HG03135 (cell line): ENCODE data around the gene BLID.

Source experiments
- ATAC-seq: cut with Tn5 transposase; IDR thresholded peaks from one replicate; pipeline ENCODE4 v1.9.1; 2021; ENCODE audit warnings: mild to moderate bottlenecking, moderate library complexity; ENCODE audit not compliant: unreplicated experiment

The BLID gene

DNA sequence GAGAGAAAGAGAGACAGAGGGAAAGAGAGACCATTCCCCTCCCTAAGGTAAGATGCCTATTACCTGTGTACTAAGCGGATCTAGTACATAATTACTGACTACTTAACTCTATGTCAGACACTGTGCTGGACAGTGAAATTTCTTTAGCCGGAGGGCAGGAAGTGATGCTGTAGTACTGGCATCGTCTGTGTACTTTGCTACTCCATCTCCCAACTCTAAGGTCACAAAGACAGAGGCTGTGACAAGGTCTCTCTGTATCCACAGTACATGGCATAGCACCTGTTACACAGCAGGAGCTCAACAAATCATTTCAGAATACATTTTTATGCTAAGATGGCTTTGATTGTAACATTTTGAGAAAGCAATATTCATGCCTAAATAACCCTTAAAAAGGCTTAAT is 9.0 kb downstream of the BLID start:
- ATAC-seq: no peak

DNA sequence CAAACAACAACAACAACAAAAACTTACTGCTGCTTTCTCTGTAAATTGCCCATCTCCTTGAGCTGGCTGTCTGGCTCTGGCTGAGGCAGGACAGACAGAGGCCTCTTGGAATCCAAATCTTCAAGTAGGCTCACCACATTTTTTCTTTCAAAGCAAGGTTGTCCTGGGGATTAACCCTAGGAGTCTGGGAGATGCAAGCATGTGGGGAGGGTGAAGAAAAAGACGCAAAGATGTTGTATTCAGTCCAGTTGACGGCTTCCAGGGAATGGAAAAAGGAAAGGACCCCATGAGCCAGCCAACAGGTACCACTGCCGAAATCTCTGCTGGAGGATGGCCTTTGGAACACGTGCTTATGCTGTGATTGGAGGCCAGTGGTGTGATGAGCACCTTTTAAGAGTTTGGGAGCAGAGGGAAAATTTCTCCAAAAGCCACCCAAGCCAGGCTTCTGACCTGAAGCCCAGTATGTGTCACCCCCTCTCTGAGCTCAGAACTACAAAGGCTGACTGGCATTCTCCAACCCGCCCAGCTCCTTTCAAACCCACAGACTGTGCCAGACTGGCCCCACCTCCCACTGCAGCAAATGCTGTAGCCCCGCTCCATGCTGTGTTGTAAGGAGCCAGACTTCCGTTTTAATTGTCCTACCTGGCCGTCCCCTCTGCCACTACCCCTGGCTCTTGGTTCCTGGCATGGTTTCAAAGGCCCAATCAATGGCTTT is 10.8 kb downstream of the BLID start:
- ATAC-seq: no peak

DNA sequence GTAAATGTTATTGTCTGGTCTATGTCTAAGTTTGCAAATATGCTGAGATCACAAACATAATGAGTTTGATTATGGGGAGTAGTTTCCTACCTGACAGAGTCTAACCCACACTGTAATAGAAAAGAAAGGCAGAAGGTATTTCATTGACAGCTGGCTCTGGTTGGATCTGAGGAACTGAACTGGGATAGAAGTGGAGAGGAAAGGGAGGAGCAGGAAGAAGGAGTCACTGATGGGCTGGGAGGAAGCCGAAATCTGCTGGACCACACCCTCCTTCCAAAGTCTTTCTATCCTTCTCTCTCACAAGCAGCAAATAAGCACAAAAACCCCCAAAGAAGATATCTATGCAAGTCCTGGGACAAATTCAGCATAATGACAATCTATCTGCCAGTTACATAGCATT is 11.7 kb downstream of the BLID start:
- ATAC-seq: no peak

DNA sequence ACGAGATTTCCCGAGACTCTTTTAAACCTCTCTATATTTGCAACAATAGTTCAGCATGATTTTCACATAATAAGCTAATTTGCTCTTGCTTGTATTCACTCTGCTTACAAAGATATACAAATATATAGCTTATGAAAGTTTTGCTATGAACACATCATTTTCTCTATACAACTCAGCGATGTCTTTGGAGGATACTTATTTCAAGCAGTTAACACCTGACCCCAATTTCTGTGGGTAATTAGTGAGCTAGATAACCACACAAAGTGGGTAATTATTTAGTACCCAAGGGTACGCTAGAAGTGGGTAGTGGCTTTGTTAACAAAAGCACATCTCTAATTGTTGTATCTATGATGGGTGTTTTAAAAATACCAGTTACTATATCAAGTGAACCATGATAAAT is 12.3 kb downstream of the BLID start:
- no peak for ATAC-seq

DNA sequence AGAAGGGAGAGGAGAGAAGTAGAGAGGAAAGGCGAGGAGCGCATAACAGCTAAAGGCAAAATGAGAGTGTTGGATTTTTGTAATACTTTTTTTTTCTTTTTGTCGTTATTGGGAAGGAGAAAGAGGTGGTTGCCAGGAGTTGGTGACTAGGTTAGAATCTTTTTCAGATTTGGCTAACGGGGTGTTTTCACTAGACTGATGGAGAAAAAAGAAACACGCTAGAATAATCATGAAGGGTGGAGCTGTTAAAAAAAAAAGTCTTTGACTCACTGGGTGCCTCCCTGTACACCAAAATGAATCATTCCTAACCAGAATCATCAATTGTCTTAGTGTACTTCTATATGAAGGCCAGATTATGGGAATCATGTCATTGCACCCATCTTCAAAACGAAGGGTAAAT is 12.7 kb downstream of the BLID start:
- no peak for ATAC-seq

DNA sequence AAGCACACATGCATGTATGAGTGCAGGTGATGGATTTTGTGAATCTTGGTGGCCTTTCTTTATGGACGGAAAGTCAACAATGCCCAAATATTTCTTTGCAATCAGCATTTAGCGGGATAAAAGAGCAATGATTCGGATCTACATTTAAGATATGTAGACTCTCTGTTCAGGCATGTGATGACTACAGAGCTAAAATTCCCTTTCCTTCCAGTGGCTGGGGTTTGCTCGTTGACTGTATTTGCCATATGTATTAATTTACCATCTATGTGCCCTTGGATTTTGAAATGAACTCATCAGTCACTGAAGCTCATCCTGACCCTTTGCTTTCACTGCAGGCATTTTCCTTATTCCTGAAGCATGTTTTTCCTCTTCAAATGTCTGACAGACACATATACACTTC is 13.6 kb downstream of the BLID start:
- ATAC-seq: no peak

DNA sequence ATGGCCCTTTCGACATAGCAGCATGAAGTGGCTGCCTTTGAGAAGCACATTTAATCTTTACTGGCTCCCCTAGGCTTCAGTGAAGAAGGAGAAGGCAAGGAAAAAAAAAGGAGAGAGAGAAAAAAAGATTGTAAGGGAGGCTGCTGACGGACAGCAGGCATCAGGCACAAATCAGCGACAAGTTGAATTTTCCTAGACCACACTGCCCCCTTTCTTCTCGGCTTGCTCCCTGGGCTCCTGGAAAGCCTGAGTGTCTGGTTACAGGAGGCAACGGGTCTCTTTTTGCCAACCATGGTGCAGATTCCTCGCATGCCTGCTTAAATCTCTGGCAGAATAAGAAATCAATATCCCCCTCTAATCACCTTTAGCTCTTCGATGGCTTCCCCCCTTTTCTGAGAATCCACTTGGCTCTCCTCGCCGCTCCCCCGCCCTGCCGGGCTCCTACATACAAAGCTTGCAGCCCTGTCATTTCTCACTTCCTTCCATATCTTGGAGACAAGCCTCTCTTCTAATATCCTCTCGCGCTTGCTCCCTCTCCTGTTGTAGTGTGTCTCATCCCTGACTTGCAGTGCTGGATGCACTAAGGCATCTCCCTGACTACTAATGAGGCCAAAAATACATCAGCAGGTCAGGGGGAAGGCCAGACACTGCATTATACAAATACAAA is 14.3 kb downstream of the BLID start:
- no peak for ATAC-seq

DNA sequence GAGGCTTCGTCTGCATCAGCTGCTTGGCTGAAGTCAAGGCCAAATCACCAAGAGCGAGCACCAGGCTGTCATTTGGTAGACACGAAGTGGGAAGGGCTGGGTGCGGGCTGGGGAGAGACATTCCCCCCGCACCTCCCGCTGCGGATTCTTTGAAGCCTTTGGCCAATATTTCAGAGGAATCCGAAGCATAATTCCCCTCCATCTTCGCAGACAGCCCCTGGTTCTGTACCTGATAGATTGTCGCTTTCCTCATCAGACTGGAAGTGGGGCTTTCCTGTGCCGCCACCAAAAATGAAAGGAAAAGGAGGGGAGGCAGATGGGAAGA is 15.3 kb downstream of the BLID start:
- no peak for ATAC-seq

DNA sequence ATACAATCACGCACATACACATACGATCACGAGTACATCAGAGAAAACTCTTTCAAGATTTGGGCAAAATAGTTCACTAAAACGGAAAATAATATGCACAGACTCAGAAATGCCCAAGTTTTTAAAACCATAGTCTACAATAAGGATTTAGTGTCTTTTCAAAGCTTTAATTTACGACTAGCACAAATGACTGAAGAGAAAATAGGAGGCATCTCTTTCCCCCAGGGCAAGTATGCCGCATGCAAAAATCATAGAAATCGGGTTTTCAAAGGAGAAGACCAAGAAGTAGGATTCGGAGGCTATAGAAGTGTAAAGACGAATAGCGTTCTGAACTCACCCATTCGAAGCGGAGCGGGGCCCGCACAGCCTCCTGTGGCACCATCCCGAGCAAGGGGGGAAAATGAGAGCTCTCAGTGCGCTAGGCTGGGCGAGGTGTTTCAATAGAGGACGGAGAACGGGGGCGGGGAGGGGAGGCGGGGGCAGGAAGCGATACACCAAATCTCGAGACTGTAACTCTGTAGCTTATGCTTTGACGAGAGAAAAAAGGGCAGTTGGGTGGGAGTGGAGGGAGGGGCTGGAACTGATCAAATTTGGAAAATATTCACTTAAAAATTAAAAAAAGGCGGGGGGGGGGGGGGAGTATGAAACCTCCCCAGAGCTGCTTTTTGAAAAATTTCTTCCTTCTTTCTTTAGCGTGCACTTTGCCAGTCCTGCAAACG is 15.8 kb downstream of the BLID start:
- no peak for ATAC-seq

DNA sequence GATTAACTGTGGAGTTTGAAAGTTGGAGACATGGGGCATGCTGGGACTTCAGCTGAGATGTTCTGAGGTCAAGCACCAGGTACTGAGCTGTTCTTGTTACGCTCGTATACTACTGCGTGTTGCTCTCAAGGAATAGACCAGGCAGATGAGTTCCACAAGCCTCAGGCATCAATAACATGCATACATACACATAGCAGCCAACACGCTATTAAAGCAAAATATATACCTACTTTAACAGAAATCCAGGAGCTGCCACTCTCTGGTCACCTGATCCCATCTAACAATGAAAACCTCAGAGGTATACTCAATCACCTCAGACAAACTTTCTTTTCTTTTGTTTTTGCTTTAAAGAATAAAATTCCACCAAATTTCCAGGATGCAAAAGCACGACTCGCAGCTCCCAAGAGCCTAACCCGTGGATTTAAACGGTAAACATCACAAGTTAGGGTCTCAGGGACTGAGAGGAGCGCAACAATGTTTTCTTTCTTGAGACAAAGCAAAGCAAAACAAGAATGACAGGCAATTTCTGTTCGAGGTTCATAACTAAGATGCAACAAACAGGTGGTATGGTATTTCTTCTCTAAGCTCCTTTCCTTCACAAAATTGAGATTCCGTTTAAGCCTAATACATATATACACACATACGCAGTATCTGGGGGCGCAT is 16.5 kb downstream of the BLID start:
- no peak for ATAC-seq

DNA sequence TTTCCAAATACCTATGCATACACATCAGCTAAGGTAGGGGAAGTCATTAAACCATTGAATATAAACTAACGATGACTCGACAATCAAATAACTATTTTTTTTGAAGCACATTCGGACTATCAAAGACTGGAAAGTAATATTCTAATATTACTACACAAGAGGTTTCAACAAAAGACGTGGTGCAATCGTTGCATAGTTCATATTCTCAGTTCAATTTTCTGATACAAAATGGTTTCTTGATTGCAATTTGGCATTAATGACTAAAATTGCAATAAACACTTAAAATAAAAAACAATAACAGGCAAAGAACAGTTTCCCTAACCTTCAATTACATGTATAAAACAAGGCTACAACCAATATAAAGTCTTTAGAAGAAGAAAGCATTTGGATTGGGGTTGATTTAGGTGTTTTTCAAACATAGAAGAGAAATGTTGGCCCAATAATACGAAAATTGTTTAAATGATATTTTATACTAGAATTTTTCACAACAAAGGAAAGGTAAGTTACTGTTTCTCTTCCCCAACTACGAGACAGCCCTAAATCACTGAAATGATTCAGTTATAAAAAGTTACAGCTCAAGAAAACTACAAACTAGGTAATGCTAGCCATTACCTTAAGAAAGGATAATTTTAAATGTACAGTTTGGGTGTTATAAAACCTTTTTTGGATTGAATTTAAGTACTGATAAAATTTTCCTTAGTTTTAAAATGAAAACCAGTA is 17.6 kb downstream of the BLID start:
- no peak for ATAC-seq

DNA sequence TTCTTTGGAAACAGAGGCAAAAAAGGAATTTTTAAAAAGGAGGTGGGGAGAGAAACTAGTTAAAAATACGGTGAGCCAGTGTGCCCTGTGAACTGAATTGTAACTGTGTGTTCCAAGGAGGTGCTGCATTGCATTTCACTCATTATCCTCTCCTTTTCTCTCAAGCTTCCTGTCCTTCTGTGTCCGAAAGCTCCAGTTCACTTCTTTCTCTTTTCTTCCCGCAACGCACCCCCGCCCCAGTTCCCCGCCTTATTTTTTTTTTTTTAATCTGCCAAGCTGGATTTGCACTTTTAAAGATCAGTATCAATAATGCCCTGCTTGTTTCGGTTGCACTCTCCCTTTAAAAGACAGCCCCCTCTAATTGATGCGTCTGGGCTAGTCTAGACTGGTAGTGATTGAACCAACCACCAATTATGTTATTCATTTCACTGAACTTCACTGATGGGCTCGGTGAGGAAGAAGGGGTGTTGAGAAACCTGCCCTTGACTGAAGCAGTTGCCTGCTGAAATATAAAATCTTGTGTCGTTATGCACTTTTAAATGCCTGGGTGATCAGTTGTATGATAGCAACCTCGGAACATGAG is 18.5 kb downstream of the BLID start:
- no peak for ATAC-seq

DNA sequence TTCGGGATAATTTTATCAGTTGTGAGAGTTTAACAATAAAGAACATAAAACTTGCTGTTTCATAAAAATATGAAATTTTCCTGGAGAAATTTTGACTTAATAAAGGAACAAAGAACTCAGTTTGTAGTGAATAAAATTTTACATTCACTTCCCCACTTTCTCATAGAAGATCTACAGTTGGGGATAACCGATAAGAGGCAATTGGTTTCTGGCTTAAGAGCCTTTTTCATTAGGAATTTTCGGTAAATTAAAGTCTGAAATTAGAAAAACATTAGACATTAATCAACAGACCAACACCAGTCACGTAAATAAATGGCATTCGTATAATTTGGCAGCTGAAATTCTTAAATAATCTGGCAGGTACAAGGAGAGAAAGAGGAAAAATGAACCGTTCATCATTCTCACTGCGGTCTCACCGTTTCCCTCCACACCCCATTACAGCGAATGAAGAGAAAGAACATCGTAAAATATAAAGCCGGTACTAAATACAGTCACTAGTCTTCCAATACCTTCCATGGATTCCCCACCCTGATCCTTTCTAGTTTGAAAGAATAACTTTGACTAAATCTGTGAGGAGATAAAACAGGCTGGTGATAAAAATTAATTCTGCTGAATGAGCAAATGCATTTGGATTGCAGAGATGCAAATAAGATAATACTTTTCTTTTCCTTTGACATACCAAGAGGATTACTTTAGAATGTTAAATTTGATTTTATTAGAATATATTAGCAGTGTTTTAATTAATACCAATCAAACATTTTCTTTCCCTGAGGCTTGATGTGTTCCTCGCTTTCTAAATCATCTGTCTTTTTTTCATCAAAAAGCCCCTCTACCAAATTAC is 19.5 kb downstream of the BLID start:
- ATAC-seq: no peak

DNA sequence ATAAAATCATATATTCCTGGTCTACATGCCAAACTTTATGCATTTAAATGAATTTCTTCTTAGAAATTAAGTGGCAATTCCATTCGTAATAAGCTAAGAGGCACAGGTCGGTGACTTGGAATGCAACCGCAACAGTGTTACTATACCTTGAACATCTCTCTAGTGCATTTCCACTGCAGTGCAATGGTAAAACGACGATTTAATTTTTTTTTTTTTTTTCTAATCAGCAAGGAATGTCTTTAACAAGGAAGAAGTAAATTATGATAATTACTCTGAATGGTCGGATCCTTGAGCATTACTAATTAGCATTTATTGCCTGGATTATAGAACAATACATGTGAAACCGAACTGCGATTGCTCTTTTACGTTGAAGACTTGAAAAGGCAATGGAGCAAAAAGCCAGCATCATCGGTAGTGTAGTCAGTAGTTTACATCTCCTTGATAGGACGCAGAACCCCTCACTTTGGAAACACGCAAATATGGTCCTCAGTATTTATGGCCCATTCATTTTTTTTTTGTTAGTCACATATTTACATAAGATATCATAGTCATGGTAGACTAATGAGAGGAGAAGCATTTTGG is 20.2 kb downstream of the BLID start:
- ATAC-seq: no peak

DNA sequence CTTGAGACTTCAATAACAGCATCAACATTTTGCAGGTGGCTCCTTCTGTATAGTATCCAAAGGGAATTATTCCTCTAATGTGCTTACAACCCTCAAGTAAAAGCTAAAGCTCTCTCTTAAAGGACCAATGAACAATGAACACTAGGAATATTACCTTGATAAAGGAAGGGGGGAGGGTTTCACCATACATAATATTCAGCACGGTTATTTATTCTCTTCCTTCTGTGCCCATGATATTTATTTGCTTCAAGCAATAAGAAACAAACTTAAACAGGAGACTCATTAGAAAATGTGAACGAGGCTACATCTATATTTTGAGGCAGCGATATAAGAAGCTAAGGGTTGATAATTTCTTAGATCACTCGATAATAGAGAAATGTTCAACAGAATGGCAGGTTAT is 21.2 kb downstream of the BLID start:
- no peak for ATAC-seq

DNA sequence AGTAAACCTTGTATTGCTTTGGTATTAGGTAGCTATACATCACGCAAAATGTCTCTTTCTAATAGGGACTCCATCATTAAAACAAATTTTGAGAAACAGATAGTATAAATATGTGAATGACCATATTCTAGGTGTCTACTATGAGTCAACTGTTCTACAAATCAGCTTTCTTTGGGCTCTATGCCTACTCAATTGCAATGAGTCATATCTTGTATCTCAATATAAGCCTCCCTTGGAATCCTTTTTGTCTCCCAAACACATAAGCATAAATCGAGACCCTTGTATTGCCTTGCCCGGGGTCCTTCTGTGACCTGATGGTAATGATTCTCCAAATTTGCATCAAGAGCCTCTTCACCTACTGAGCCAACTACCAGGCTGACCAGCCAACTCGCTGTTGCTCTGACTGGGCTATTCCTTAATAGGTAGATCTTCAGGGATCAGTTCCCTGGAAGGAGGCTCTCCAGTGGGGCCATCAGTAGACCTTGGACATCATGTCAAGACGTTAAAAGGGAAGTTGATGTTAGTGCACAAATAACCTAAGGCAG is 22.2 kb downstream of the BLID start:
- no peak for ATAC-seq

DNA sequence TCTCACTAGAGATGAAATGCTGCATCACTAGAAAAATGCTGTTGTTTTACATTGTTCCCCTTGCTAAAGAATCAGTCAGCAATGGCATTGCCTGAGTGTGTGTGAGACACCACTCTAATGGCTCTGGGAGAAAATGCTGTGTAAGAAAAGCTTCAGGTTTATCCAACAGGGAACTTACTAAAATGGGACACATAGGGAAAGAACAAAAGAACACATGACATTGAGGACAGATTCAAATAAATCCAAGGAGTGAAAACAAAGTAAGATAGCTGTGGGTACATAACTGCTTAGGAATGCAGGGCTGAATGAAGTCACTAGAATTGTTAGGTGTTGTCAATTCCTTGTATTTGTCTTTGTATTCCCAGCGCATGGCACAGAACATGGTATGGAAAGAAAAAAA is 24.2 kb downstream of the BLID start:
- no peak for ATAC-seq

DNA sequence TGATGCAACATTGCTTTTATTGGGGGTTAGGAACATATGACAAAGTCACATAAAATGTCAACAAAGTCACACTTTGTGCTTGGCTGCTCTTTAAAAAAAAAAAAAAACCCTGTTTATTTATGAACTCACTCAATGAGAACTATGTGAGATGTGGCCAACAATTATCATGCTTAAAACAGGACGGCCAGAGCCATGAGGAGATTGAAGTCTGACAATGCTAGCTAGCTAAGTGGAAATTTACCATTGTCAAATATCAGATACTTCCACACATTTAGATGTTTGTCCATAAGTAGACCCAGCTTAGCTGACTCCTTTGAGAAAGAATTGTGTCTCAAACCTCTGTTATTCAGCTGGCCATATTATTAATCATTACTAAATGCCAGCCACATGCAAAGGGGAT is 26.9 kb downstream of the BLID start:
- no peak for ATAC-seq

DNA sequence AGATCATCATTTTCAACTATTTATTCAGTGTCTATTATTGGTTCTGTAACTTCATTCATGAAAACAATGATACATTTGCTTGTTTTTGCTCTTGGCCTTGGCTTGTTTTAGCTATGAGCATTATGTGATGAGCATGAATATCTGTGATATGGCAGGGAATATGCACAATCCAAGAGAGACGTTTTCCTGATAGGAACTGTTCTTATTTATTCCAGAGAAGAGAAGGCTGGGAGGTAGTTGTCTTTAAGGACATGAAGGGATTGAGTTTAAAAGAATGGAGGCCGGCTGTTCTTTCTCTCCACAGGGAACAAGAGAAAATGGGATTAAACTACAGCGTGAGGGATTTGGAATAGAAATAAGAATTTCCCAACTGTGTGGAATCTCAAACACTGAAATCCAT is 30.3 kb downstream of the BLID start:
- no peak for ATAC-seq
